ENCODE data around the gene C5. TPM values are rescaled to one million over a fixed set of nuclear protein-coding genes. Genes with fewer than 3 reads are reported as not detected.

Gene C5
- total RNA-seq, 1 donor from 2014 or later: 5.5 TPM

DNA sequence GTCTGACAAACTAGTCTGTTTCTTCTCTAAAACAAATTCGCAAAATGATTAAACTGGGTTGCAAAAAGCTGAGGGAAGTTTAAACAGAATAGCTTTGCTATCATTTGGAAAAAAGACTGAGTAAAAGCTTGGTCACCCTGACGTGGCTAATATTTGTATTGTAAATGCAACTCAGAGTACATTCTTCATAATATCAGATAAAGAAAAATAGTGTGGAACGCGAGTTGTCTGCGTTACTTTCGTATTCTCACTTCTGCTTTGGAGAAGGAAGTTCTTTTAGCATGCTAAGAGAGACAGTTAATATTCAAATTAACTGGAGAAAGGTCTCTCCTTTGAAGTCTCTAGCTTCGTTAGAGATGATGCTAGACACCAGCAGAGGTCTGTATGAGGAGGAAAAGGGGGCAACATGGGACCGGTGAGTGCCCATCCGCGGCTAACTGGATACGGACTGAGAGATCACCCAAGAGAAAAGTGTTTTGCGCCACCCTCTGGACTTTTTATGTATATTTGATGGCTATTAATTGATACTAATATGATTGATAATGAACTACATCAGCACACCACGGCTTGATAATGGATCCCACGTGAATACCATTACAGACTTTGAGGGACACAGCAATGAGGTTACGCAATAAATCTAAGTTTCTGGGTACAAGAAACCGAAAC lies 21.8 kb upstream of the C5 start:
- Histone ChIP-seq H2AFZ (replicated peaks) (no peak overlapping the region), H3K27ac (no peak overlapping the region), H3K27me3 (peaks cover 68% of the 10 kb centered on the region), H3K4me2 (no peak overlapping the region), H3K4me1 (peaks cover 10% of the 10 kb centered on the region), H4K20me1 (ENCODE audit: low read depth) (no peaks in the 10 kb centered on the region), H3K9ac (no peak overlapping the region), H3K79me2 (ENCODE audit: low read depth) (peaks cover 6% of the 10 kb centered on the region), H3F3A (ENCODE audit: low read depth) (peaks cover 34% of the 10 kb centered on the region), H3K9me3 (ENCODE audit: low read depth) (no peaks in the 10 kb centered on the region), H3K36me3 (no peaks in the 10 kb centered on the region), H3K4me3 (no peak overlapping the region)
- peaks cover 10% of the 10 kb centered on the region for H3K4me1 Mint-ChIP-seq
- TF ChIP-seq EZH2 (IDR thresholded peaks at IDR 0.05) (no peak), EZH2phosphoT487 (IDR thresholded peaks at IDR 0.05) (no peak)
- TF ChIP-seq, protein P1, sequence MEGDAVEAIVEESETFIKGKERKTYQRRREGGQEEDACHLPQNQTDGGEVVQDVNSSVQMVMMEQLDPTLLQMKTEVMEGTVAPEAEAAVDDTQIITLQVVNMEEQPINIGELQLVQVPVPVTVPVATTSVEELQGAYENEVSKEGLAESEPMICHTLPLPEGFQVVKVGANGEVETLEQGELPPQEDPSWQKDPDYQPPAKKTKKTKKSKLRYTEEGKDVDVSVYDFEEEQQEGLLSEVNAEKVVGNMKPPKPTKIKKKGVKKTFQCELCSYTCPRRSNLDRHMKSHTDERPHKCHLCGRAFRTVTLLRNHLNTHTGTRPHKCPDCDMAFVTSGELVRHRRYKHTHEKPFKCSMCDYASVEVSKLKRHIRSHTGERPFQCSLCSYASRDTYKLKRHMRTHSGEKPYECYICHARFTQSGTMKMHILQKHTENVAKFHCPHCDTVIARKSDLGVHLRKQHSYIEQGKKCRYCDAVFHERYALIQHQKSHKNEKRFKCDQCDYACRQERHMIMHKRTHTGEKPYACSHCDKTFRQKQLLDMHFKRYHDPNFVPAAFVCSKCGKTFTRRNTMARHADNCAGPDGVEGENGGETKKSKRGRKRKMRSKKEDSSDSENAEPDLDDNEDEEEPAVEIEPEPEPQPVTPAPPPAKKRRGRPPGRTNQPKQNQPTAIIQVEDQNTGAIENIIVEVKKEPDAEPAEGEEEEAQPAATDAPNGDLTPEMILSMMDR (IDR thresholded peaks at IDR 0.05): no peak
- peaks cover 18% of the 10 kb centered on the region for H3K9me3 Mint-ChIP-seq
- no peak for DNase-seq (ENCODE audit: low spot score)
- no peak overlapping the region for H3K4me3 Mint-ChIP-seq
- H3K36me3 Mint-ChIP-seq: peaks cover 16% of the 10 kb centered on the region
- H3K27me3 Mint-ChIP-seq (ENCODE audit: insufficient read depth, low read depth): peaks cover 4% of the 10 kb centered on the region
- H3K27ac Mint-ChIP-seq: no peak overlapping the region

DNA sequence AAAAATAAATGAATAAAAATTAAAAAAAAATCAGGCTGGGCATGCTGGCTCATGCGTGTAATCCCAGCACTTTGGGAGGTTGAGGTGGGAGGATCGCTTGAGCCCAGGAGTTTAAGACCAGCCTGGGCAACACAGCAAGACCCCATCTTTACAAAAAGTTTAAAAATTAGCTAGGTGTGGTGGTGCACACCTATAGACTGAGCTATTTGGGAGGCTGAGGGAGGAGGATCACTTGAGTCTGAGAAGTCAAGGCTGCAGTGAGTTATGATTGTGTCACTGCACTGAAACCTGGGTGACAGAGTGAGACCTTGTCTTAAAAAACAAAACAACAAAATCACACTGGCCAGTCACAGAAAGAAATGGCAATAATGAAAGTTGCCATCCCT lies 21.3 kb upstream of the C5 start:
- Histone ChIP-seq H3K27me3 (peaks cover 68% of the 10 kb centered on the region), H3K9me3 (ENCODE audit: low read depth) (no peaks in the 10 kb centered on the region), H3K36me3 (no peaks in the 10 kb centered on the region), H3K79me2 (ENCODE audit: low read depth) (peaks cover 6% of the 10 kb centered on the region), H4K20me1 (ENCODE audit: low read depth) (no peaks in the 10 kb centered on the region), H2AFZ (replicated peaks) (no peak overlapping the region), H3F3A (ENCODE audit: low read depth) (peaks cover 32% of the 10 kb centered on the region), H3K9ac (no peak overlapping the region), H3K27ac (no peak overlapping the region), H3K4me1 (peaks cover 10% of the 10 kb centered on the region), H3K4me3 (no peak overlapping the region), H3K4me2 (no peak overlapping the region)
- Mint-ChIP-seq H3K27ac (no peak overlapping the region), H3K4me3 (no peak overlapping the region), H3K9me3 (peaks cover 18% of the 10 kb centered on the region), H3K36me3 (peaks cover 18% of the 10 kb centered on the region), H3K4me1 (peaks cover 8% of the 10 kb centered on the region), H3K27me3 (ENCODE audit: insufficient read depth, low read depth) (peaks cover 4% of the 10 kb centered on the region)
- TF ChIP-seq EZH2 (IDR thresholded peaks at IDR 0.05) (no peak), EZH2phosphoT487 (IDR thresholded peaks at IDR 0.05) (no peak)
- TF ChIP-seq, protein P1 (IDR thresholded peaks at IDR 0.05): no peak
- no peak for DNase-seq (ENCODE audit: low spot score)

DNA sequence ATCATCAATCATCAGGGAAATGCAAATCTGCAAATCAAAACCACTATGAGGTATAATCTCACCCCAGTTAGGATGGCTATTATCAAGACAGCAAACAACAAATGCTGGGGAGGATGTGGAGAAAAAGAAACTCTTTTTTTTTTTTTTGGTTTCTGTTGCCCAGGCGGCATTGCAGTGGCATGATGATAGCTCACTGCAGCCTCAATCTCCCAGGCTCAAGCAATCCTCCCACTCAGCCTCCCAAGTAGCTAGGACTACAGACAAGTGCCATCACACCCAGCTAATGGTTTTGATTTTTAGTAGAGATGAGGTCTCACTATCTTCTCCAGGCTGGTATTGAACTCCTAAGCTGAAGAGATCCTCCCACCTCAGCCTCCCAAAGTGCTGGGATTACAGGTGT lies 19.3 kb upstream of the C5 start:
- Histone ChIP-seq H3K9ac (no peak overlapping the region), H3F3A (ENCODE audit: low read depth) (peaks cover 14% of the 10 kb centered on the region), H3K4me1 (peaks cover 9% of the 10 kb centered on the region), H3K27ac (no peak overlapping the region), H4K20me1 (ENCODE audit: low read depth) (no peaks in the 10 kb centered on the region), H3K9me3 (ENCODE audit: low read depth) (no peaks in the 10 kb centered on the region), H3K27me3 (peaks cover 61% of the 10 kb centered on the region), H3K36me3 (no peaks in the 10 kb centered on the region), H2AFZ (replicated peaks) (no peak overlapping the region), H3K79me2 (ENCODE audit: low read depth) (no peaks in the 10 kb centered on the region), H3K4me3 (no peak overlapping the region), H3K4me2 (no peak overlapping the region)
- DNase-seq (ENCODE audit: low spot score): no peak
- Mint-ChIP-seq H3K27me3 (ENCODE audit: insufficient read depth, low read depth) (peaks cover 3% of the 10 kb centered on the region), H3K27ac (no peak overlapping the region), H3K4me1 (peaks cover 5% of the 10 kb centered on the region), H3K9me3 (peaks cover 18% of the 10 kb centered on the region), H3K4me3 (no peak overlapping the region), H3K36me3 (peaks cover 20% of the 10 kb centered on the region)
- no peak for TF ChIP-seq EZH2phosphoT487 (IDR thresholded peaks at IDR 0.05)
- TF ChIP-seq, protein P1 (IDR thresholded peaks at IDR 0.05): no peak
